Nephron (organoid): Measurements from ENCODE around the gene CCDC33.

Experiments
- H3K27ac Mint-ChIP-seq, 3 experiments: 2 replicates each; pipeline ENCODE4 v1.8.0; 2020; ENCODE audit warnings: mixed read lengths in 3 of 3, mild to moderate bottlenecking in 2 of 3, moderate library complexity in 1 of 3
- H3K27me3 Mint-ChIP-seq: 2 replicates; pipeline ENCODE4 v1.8.0; 2021; ENCODE audit warnings: low read depth, mild to moderate bottlenecking, moderate library complexity, mixed read lengths
- H3K36me3 Mint-ChIP-seq: 2 replicates; pipeline ENCODE4 v1.8.0; 2020; ENCODE audit warnings: low read depth, mixed read lengths
- H3K4me1 Mint-ChIP-seq: 2 replicates; pipeline ENCODE4 v1.8.0; 2020; ENCODE audit warnings: mixed read lengths
- H3K4me3 Mint-ChIP-seq, 3 experiments: 2 replicates each; pipeline ENCODE4 v1.8.0; 2020; ENCODE audit warnings: mild to moderate bottlenecking in 3 of 3, mixed read lengths in 3 of 3, moderate library complexity in 2 of 3
- H3K9me3 Mint-ChIP-seq: 2 replicates; pipeline ENCODE4 v1.8.0; 2020; ENCODE audit warnings: mixed read lengths
- TF ChIP-seq, protein P1 (sequence below), 3 experiments: fragments of 200-600 bp; sonication (generic); IDR thresholded peaks; one replicate each; pipeline ENCODE4 v1.5.0; 2021; ENCODE audit warnings: antibody characterized with exemption in 3 of 3; ENCODE audit not compliant: unreplicated experiment in 3 of 3

CCDC33 gene

DNA sequence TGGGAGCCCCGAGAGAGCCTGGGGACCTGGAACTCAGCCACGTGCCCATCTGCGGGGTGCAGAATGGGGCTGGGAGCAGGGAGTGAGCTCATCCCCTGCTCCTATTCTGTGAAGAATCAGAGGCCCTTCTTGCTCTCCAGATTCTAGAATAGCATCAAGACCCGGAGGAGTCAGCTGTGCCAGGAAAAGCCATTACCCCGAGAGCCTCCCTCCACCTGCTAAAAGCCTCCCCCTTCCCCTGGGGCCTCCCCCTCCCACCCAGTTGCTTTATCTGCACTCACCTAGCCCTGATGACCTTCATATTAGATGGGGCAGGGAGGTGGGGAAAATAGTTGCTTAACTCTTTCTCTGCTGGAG, 23.1 kb downstream of the CCDC33 start:
- H3K27me3 Mint-ChIP-seq: peaks cover 33% of the 10 kb centered on the region
- peaks cover 54% of the 10 kb centered on the region for H3K4me1 Mint-ChIP-seq
- H3K4me3 Mint-ChIP-seq: no peak overlapping the region

DNA sequence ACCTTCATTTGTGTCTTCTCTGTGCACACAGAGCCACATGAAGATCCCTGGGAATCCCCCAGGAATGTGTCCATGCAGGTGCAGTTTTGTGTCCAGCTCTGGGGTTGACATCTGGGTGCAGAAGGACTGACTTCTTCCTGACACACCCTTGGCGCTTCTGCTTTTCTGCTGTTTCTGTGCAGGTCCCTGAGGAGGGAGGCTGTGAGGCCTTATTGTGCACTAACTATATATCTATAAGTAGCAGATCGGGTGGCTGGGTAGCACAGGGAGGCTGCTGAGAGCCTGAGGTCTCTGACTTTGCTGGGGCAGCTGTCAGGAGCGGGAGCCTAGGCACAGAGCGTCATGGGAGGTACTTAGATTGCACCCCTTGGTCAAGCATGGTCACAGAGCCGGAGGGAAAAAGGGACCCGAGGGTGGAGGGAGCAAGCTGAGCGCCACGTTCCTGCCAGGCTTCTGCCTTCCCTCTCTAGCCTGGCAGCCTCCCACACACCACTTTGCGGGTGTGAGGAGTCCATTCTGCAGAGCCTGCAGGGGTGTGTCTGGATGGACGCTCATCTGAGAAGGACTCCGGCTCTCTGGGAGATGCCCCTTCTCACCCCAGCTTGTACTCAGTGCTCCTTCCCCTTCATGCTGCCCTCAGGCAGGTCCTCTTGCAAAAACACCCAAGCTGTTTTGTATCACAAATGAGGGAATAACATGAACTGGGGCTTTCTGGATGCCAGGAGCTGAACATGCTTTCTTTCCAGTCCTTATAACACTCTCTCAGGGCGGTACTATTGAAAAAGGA, 23.9 kb downstream of the CCDC33 start:
- peaks cover 57% of the 10 kb centered on the region for H3K4me1 Mint-ChIP-seq
- H3K9me3 Mint-ChIP-seq: no peaks in the 10 kb centered on the region
- no peaks in the 10 kb centered on the region for H3K36me3 Mint-ChIP-seq

More for the DNA sequence above, 23.1 kb downstream of the CCDC33 start:
- Mint-ChIP-seq H3K9me3 (no peaks in the 10 kb centered on the region), H3K36me3 (no peaks in the 10 kb centered on the region), H3K27ac (no peak overlapping the region)
- TF ChIP-seq, protein P1, sequence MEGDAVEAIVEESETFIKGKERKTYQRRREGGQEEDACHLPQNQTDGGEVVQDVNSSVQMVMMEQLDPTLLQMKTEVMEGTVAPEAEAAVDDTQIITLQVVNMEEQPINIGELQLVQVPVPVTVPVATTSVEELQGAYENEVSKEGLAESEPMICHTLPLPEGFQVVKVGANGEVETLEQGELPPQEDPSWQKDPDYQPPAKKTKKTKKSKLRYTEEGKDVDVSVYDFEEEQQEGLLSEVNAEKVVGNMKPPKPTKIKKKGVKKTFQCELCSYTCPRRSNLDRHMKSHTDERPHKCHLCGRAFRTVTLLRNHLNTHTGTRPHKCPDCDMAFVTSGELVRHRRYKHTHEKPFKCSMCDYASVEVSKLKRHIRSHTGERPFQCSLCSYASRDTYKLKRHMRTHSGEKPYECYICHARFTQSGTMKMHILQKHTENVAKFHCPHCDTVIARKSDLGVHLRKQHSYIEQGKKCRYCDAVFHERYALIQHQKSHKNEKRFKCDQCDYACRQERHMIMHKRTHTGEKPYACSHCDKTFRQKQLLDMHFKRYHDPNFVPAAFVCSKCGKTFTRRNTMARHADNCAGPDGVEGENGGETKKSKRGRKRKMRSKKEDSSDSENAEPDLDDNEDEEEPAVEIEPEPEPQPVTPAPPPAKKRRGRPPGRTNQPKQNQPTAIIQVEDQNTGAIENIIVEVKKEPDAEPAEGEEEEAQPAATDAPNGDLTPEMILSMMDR (IDR thresholded peaks at IDR 0.05; ENCODE audit: unreplicated experiment in 3 of 3): no peak

DNA sequence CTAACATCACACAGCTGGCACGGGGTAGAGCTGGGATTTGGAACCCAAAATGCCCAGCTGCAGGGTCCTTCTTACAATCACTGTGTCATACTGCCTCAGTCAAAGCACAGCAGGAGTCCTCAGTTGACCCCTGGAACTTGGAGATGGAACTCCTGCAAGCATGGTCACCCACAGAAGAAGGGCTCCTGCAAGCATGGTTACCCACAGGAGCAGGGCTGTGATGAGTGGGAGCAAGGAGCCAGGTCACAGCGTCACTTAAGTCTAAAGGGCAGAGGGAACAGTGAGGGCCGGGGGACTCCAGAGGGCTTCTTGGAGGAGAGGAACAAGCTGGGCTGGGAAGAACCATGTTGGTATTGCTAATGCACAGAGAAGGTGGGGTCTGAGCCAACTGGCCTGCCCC, 24.9 kb downstream of the CCDC33 start:
- TF ChIP-seq, protein P1 (IDR thresholded peaks at IDR 0.05; ENCODE audit: unreplicated experiment in 3 of 3): no peak
- no peak overlapping the region for H3K27ac Mint-ChIP-seq
- H3K36me3 Mint-ChIP-seq: no peaks in the 10 kb centered on the region
- H3K4me3 Mint-ChIP-seq: no peak overlapping the region
- peaks cover 61% of the 10 kb centered on the region for H3K4me1 Mint-ChIP-seq
- peaks cover 33% of the 10 kb centered on the region for H3K27me3 Mint-ChIP-seq
- H3K9me3 Mint-ChIP-seq: no peaks in the 10 kb centered on the region

More for the DNA sequence above, 23.9 kb downstream of the CCDC33 start:
- TF ChIP-seq, protein P1 (IDR thresholded peaks at IDR 0.05; ENCODE audit: unreplicated experiment in 3 of 3): no peak
- no peak overlapping the region for H3K4me3 Mint-ChIP-seq
- H3K27me3 Mint-ChIP-seq: peaks cover 33% of the 10 kb centered on the region
- H3K27ac Mint-ChIP-seq: peak overlapping the region in 1 of 3 experiments; percentile 74

DNA sequence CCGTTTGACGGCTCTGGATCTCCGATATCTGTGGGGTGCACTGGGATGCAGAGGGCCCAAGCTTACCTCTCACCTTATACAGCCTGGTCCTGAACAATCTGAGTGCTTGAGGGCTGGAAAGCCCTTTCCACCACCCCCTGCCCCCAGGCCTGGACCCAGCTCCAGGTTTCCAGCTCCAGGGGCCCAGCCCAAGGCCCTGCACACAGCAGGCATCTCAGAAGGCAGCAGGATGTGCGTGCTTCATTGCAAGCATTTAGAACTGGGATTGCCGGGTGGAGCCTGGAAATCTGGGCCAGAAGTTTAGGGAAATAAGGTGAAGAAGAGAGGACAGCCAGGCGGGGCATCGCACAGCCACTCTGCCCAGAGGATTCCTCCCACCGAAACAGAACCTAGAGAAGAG, 25.6 kb downstream of the CCDC33 start:
- Mint-ChIP-seq H3K4me3 (no peak overlapping the region), H3K27me3 (peaks cover 32% of the 10 kb centered on the region), H3K27ac (peak overlapping the region in 1 of 3 experiments; percentile 29), H3K9me3 (no peaks in the 10 kb centered on the region), H3K36me3 (no peaks in the 10 kb centered on the region), H3K4me1 (peaks cover 58% of the 10 kb centered on the region)
- TF ChIP-seq, protein P1 (IDR thresholded peaks at IDR 0.05; ENCODE audit: unreplicated experiment in 3 of 3): no peak

DNA sequence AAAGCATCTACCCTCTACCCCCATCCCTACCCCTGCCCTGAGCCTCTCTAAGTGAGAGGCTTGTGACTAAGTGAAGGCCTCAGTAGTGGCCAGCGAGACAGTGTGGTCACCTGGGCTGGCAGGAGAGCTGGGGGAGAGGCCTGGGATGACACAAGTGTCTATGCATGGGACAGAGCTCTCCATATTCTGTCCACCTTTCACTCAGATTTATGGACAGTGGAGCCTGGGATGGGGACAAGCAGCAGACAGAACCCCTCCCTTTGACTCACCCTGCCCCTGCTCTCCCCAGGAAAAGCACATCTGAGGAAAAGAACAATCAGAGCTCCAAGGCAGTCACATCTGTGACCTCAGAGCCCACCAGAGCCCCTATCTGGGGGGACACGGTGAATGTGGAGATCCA, 26.0 kb downstream of the CCDC33 start:
- TF ChIP-seq, protein P1 (IDR thresholded peaks at IDR 0.05; ENCODE audit: unreplicated experiment in 3 of 3): no peak
- Mint-ChIP-seq H3K9me3 (no peaks in the 10 kb centered on the region), H3K4me3 (no peak overlapping the region), H3K36me3 (no peaks in the 10 kb centered on the region), H3K27me3 (peaks cover 29% of the 10 kb centered on the region), H3K27ac (peak overlapping the region in 2 of 3 experiments; percentile 20 to 40), H3K4me1 (peaks cover 55% of the 10 kb centered on the region)

DNA sequence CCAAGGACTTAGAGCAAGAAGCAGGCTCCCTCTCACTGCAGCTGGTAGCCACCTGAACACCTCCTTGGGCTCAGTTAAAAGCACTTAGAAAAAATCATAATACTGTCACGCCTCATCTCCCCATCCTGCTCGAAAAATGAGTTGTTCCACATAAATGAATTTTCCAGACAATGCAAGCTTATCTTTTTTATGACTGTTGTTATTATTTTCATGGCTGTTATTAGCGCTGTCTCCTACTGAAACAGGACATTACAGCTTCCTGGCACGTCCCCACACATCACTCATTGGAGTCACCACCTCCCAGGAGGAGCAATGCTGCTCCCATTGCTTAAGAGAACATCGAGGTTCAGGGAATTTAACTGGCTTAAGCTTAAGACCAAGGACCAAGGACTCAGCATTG, 26.5 kb downstream of the CCDC33 start:
- Mint-ChIP-seq H3K27ac (peak overlapping the region; percentile 20 to 55 (median 40)), H3K9me3 (no peaks in the 10 kb centered on the region), H3K4me3 (no peak overlapping the region), H3K4me1 (peaks cover 52% of the 10 kb centered on the region), H3K27me3 (peaks cover 29% of the 10 kb centered on the region), H3K36me3 (no peaks in the 10 kb centered on the region)
- TF ChIP-seq, protein P1 (IDR thresholded peaks at IDR 0.05; ENCODE audit: unreplicated experiment in 3 of 3): no peak
